NCI-H2171 (cell line): ENCODE data around the gene ADCY7.
"Not testable (repeated sequence)": the region's sequence is repeated elsewhere in the genome, so short reads cannot be mapped to it uniquely, and the experiment has no call there.

ENCODE experiments used
- DNase-seq: peaks from one replicate; lab custom pipeline; 2025; lab: John Stamatoyannopoulos, UW

The ADCY7 gene

DNA sequence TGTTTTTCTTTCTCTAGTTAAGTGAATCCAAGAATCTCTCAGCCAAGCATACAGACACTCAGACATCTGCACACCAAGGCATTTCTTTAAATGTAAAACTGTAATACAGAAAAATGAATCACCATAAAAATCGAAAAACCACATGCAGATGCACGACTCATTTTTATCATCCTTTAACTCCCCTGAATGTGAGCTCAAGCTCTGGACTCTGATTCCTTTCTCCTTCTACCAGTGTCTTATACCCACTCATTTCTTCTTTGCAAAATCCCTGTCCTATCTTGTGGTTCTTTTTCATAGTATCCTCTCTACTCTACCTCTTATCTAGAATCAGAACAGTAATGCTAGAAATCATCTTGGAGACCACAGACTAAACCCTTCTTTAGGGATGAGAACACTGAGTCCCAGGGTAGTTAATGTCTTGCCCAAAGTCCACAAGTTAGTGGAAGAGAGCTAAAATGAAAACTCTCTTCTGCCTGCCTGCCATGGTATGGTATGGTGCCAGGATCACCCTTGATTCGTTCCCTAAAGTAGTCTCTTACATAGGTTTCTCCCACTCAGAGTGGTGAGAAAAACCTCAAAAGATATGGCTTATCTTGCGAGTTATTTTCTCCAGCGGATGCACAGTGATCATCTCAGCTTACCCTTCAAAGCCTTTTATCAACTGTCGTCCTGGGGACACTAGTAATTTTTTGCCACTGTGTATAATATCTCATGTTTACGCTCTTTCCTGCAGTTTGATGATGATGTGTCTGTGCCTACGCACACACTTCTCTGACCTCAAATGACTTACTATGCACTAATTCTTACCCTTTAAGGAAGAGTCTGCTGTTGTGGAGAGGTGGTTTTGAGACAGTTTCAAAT is 72.2 kb downstream of the ADCY7 start:
- no peak for DNase-seq

DNA sequence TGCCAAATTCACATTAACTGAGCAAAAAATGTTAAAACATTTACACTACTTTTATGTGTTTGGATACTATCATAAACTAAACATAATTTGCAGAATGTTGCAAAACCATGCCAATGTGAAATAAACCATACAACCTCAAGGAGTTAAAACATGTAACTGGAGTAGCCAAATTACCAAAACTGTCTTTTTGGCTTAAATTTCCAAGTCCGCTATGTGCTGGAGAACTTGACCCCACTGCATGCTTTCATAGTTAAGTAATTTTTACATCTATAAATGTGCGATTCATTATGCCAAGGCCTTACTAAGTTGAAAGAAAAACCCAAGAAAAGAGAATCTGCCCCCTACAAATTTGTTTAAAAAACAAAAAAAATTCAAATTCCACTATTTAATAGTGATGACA is 74.2 kb downstream of the ADCY7 start:
- DNase-seq = no peak

DNA sequence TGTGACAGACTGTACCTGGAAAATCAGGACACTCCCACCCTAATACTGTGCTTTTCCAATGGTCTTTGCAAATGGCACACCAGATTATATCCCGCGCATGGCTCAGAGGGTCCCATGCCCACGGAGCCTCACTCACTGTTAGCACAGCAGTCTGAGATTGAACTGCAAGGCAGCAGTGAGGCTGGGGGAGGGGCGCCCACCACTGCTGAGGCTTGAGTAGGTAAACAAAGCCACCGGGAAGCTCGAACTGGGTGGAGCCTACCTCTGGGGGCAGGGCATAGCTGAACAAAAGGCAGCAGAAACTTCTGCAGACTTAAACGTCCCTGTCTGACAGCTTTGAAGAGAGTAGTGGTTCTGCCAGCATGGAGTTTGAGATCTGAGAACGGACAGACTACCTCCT is 77.2 kb downstream of the ADCY7 start:
- DNase-seq = not testable (repeated sequence)

GRCh38 chr16:50345210-50345609 is 78.9 kb downstream of the ADCY7 start:
- DNase-seq = not testable (repeated sequence)

DNA sequence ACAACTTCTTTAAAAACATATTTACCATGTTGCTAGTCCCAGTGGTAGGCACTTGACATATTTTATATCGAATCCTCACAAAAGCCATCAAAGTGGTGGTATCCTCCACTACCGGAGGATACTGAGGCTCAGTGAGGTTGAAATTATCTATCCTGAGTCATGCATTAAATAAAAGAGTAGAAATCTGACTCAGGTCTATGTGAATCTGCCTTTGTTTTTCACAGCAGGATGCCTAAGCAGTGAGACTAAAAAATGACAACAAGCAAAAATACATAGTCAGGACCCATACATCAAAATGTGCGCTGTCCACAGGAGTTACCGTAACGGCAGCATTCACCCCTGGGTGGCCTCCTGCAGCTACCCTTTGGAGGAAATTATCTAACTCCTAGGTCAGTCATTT is 84.8 kb downstream of the ADCY7 start:
- no peak for DNase-seq

- no peak for DNase-seq
These were observed 85.6 kb downstream of the ADCY7 start for GRCh38 chr16:50351952-50352351.

DNA sequence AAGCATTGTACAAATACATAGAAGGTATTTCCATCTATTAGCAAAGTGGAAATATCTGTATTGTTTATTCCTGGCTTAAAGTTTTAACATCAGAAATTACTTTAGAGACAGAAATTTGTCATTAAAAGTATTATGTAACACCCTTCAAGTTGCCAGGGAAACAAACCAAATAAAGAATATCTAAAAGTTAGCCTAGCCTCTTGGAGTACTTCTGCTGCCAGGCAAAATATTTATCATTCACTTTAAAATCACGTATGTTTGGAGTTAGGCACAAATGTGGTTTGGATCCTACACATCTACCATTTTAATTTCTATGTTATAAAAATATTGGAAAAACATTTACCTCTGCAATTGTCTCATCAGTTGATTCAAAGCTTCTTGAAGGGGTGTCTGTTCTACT is 87.7 kb downstream of the ADCY7 start:
- no peak for DNase-seq

- no peak for DNase-seq
These were observed 88.5 kb downstream of the ADCY7 start for GRCh38 chr16:50354629-50355456.

- no peak for DNase-seq
These were observed 93.3 kb downstream of the ADCY7 start for GRCh38 chr16:50359626-50360025.

DNA sequence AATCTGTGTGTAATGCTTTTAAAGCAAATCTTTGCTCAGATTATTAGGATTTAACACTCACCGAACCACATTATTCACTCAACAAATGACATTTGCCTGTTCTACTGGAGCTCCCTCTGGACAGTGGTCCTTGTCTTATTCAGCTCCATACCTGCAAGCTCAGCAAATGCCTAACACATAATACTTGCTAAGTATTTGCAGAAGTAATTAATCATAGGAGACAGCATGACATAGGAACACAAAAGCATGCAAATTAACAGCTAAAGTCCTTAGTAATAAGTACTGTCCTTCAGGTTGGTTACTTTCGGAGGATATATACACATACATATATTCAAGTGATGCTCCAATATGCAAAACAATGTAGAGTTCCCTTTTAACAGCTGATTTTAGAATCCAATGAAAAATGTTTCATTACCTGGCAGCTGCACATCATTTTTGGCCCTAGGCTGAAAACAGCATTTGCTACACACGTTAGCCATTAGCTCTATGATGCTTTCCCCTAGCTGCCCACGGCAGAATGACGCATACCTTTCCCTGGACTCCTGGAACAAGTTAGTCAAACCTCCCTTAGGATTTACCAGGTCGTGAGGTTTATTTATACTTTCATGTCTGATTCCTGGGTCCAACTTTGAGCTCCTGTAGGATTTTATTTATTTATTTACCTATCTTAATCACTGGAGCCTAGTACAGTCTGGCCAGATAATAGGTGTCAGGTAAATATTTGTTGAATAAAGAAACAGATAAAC is 93.9 kb downstream of the ADCY7 start:
- no peak for DNase-seq

GRCh38 chr16:50360779-50361178 is 94.4 kb downstream of the ADCY7 start:
- peak; percentile 40 for DNase-seq

DNA sequence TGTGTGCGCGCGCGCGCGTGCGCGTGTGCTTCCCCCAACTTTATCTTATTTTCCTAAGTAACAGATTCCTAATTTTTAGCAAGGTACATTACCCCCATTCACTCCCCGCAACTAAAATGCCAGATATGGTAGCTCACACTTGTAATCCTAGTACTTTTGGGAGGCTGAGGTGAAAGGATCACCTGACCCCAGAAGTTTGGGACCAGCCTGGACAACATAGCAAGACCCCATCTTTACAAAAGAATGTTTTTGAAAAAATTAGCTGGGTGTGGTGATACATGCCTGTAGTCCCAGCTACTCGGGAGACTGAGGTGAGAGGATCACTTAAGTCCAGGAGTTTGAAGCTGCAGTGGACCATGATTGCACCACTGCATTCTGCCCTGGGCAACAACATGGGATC is 97.3 kb downstream of the ADCY7 start:
- DNase-seq = no peak

GRCh38 chr16:50365791-50366575 is 99.6 kb downstream of the ADCY7 start:
- DNase-seq = no peak
